D721Med (cell line): ENCODE measurements around the gene MTFR1L.

Experiments
- DNase-seq: peaks from one replicate; pipeline ENCODE4 v3.0.0; 2011; ENCODE audit warnings: low spot score; ENCODE audit not compliant: insufficient read length
- FAIRE-seq: peaks from 2 replicates; lab custom pipeline; 2011; peaks lifted over from hg19 to GRCh38; lab: Jason Lieb, UNC
- CTCF ChIP-seq: IDR thresholded peaks from 2 replicates; pipeline ENCODE4 v1.5.1; 2012; ENCODE audit warnings: mild to moderate bottlenecking, control low read depth; ENCODE audit not compliant: insufficient read depth; ENCODE audit errors: missing control alignments

The MTFR1L gene

GRCh38 chr1:25809283-25809926 lies 10.3 kb upstream of the MTFR1L start:
- no peak for FAIRE-seq
- TF ChIP-seq CTCF = no peak

GRCh38 chr1:25809929-25810328 lies 9.8 kb upstream of the MTFR1L start:
- no peak for FAIRE-seq
- no peak for DNase-seq
- TF ChIP-seq CTCF = no peak

More at GRCh38 chr1:25809283-25809926, 10.3 kb upstream of the MTFR1L start:
- no peak for DNase-seq

- FAIRE-seq (no peak), DNase-seq (peak; percentile 59)
- peak; percentile 76 for TF ChIP-seq CTCF
Measured at GRCh38 chr1:25810341-25811299, 9.1 kb upstream of the MTFR1L start.

- DNase-seq = no peak
- no peak for FAIRE-seq
- TF ChIP-seq CTCF = no peak
Measured at GRCh38 chr1:25811384-25812082, 8.2 kb upstream of the MTFR1L start.

GRCh38 chr1:25813071-25813733 lies 6.6 kb upstream of the MTFR1L start:
- TF ChIP-seq CTCF = no peak
- DNase-seq = no peak
- no peak for FAIRE-seq

- DNase-seq (no peak), FAIRE-seq (no peak)
- no peak for TF ChIP-seq CTCF
Measured at GRCh38 chr1:25813734-25814471, 5.9 kb upstream of the MTFR1L start.
